Endothelial cell of umbilical vein (primary cell): ENCODE data around the gene PDE7B. TPM values are rescaled to one million over a fixed set of nuclear protein-coding genes. Genes with fewer than 3 reads are reported as not detected.

ENCODE experiments used
- BruUV-seq: library from RNA; stranded (reverse); fragments of 400-500 nt; replicated peaks from 2 replicates; lab custom pipeline; 2021; lab: Mats Ljungman, UMichigan
- CTCF ChIA-PET: fragments of 300-600, 350-600 bp; sonication (Branson Sonifier 250); formaldehyde crosslinking; loops from one replicate; lab custom pipeline; 2021; ENCODE audit warnings: antibody characterized with exemption, inconsistent platforms; lab: Charles Lee
- POLR2A ChIA-PET: fragments of 300-600, 350-600 bp; sonication (Branson Sonifier 250); formaldehyde crosslinking; loops from one replicate; lab custom pipeline; 2021; ENCODE audit warnings: antibody characterized with exemption, inconsistent platforms; lab: Charles Lee
- DNase-seq: peaks from one replicate; pipeline ENCODE4 v3.0.0-alpha.2; 2011; ENCODE audit warnings: low read depth, low spot score
- FAIRE-seq: peaks from 2 replicates; lab custom pipeline; 2011; peaks lifted over from hg19 to GRCh38; lab: Jason Lieb, UNC
- H2AFZ ChIP-seq: 2 replicates; pipeline ENCODE4 v1.6.0; 2012; ENCODE audit warnings: low read depth, low read length, control low read depth, inconsistent platforms
- H3K27ac ChIP-seq: 2 replicates; pipeline ENCODE4 v1.5.1; 2011; ENCODE audit warnings: low read depth, mild to moderate bottlenecking, control low read depth, low read length, moderate library complexity; ENCODE audit not compliant: insufficient read depth
- H3K27me3 ChIP-seq, 2 experiments: 2 replicates each; pipeline versions ENCODE4 v1.6.0 to v1.6.1; 2011; ENCODE audit warnings: low read length in 2 of 2, mixed read lengths in 1 of 2; ENCODE audit not compliant: control insufficient read depth in 2 of 2, insufficient read depth in 2 of 2
- H3K36me3 ChIP-seq, 2 experiments: 2 replicates in 1 of 2; 3 replicates in 1 of 2; pipeline ENCODE4 v1.5.1; 2011; ENCODE audit warnings: low read length in 2 of 2, mild to moderate bottlenecking in 1 of 2, moderate library complexity in 1 of 2; ENCODE audit not compliant: control insufficient read depth in 2 of 2, insufficient read depth in 2 of 2; ENCODE audit errors: extremely low read depth in 1 of 2
- H3K4me1 ChIP-seq: 3 replicates; pipeline ENCODE4 v1.5.1; 2011; ENCODE audit warnings: mild to moderate bottlenecking, low read length; ENCODE audit not compliant: control insufficient read depth, insufficient read depth; ENCODE audit errors: extremely low read depth
- H3K4me2 ChIP-seq: 2 replicates; pipeline ENCODE4 v1.6.1; 2011; ENCODE audit warnings: low read length, control low read depth, mixed read lengths; ENCODE audit not compliant: insufficient read depth
- H3K4me3 ChIP-seq, 3 experiments: fragments of 200-600 bp in 1 of 3; sonication (generic), shearing (Covaris generic) in 1 of 3; replicated peaks in 1 of 3; 2 replicates each; pipeline ENCODE4 v1.5.1; 2011 to 2016; ENCODE audit warnings: control low read depth in 3 of 3, low read length in 3 of 3, mild to moderate bottlenecking in 2 of 3, inconsistent platforms in 1 of 3, low read depth in 1 of 3, moderate library complexity in 1 of 3; ENCODE audit not compliant: insufficient read depth in 1 of 3
- H3K79me2 ChIP-seq: 2 replicates; pipeline ENCODE4 v1.6.0; 2012; ENCODE audit warnings: low read length, inconsistent platforms; ENCODE audit not compliant: control insufficient read depth, insufficient read depth
- H3K9ac ChIP-seq: replicated peaks from 2 replicates; pipeline ENCODE3; 2011; ENCODE audit warnings: low read length, control low read depth; ENCODE audit not compliant: insufficient read depth; ENCODE audit errors: extremely low read depth
- H3K9me1 ChIP-seq: replicated peaks from 3 replicates; pipeline ENCODE4 v1.6.0; 2011; ENCODE audit warnings: mild to moderate bottlenecking, low read length; ENCODE audit not compliant: control insufficient read depth, insufficient read depth; ENCODE audit errors: extremely low read depth
- H3K9me3 ChIP-seq: replicated peaks from 2 replicates; pipeline ENCODE4 v1.5.1; 2012; ENCODE audit warnings: low read length, inconsistent platforms; ENCODE audit not compliant: control insufficient read depth, insufficient read depth
- H4K20me1 ChIP-seq: replicated peaks from 2 replicates; pipeline ENCODE3; 2011; ENCODE audit warnings: mild to moderate bottlenecking, low read length; ENCODE audit not compliant: control insufficient read depth, insufficient read depth; ENCODE audit errors: extremely low read depth
- EZH2 ChIP-seq: IDR thresholded peaks from 2 replicates; pipeline ENCODE4 v1.6.1; 2012; ENCODE audit warnings: borderline replicate concordance, low read depth, mild to moderate bottlenecking, moderate library complexity, low read length, inconsistent platforms; ENCODE audit not compliant: severe bottlenecking
- FOS ChIP-seq: IDR thresholded peaks from 2 replicates; pipeline ENCODE4 v1.6.1; 2011; ENCODE audit warnings: mild to moderate bottlenecking, low read length, moderate library complexity, borderline replicate concordance; ENCODE audit not compliant: insufficient read depth
- GATA2 ChIP-seq: IDR thresholded peaks from 2 replicates; pipeline ENCODE4 v1.7.0; 2011; ENCODE audit warnings: low read depth, mild to moderate bottlenecking, moderate library complexity, mixed read lengths, low read length; ENCODE audit not compliant: insufficient read length, insufficient read depth
- JUN ChIP-seq: IDR thresholded peaks from 2 replicates; pipeline ENCODE4 v1.6.1; 2011; ENCODE audit warnings: borderline replicate concordance, low read depth; ENCODE audit not compliant: insufficient read length, insufficient read depth
- MYC ChIP-seq: IDR thresholded peaks from one replicate; pipeline ENCODE4 v1.6.1; 2011; ENCODE audit warnings: mild to moderate bottlenecking, low read depth, low read length
- POLR2A ChIP-seq: IDR thresholded peaks from 2 replicates; pipeline ENCODE4 v1.6.1; 2012; ENCODE audit warnings: low read depth, mild to moderate bottlenecking, control low read depth, low read length
- POLR2AphosphoS5 ChIP-seq: IDR thresholded peaks from 2 replicates; pipeline ENCODE4 v1.6.1; 2012; ENCODE audit warnings: low read depth, mild to moderate bottlenecking, control low read depth, low read length, moderate library complexity; ENCODE audit not compliant: insufficient read depth
- dilution Hi-C: fragments of 300-500 bp; cut with MboI; formaldehyde crosslinking; loops from one replicate; pipeline ENCODE4 v1.15.0; 2019; ENCODE audit warnings: low sequenced_read_pairs; ENCODE audit not compliant: extremely low pct_ligation_motif_present
- intact Hi-C: fragments of 100-400 bp; cut with micrococcal nuclease; formaldehyde crosslinking; loops from one replicate; pipeline ENCODE4 v1.10.0; 2022
- polyA plus RNA-seq, 4 experiments: library from polyadenylated mRNA; depleted of rRNA in 3 of 4; stranded (reverse) in 3 of 4; unstranded in 1 of 4; fragments of >200 nt; gene quantifications; 2 replicates each; pipeline versions ENCODE4 v1.2.1 to v1.2.3, GENCODE V29; 2011 to 2012; ENCODE audit warnings: missing spikeins in 1 of 4
- total RNA-seq: library from RNA; stranded (reverse); gene quantifications from 2 replicates; pipeline ENCODE4 v1.2.3, GENCODE V29; 2021
- TF ChIP-seq, protein P1 (sequence below): IDR thresholded peaks from 2 replicates; pipeline ENCODE4 v1.6.1; 2011; ENCODE audit not compliant: insufficient read depth, insufficient read length
- TF ChIP-seq, protein P2 (sequence below), 2 donors: IDR thresholded peaks; 1 replicate in 1 of 2; 2 replicates in 1 of 2; pipeline ENCODE4 v1.5.1; 2011; ENCODE audit warnings: low read length in 2 of 2, mild to moderate bottlenecking in 2 of 2, moderate library complexity in 2 of 2, control low read depth in 1 of 2, inconsistent platforms in 1 of 2, low read depth in 1 of 2; ENCODE audit not compliant: insufficient read depth in 1 of 2; ENCODE audit errors: extremely low read depth in 1 of 2

PDE7B gene
- total and polyA plus RNA-seq, 2 donors (not counting 3 experiments of a cell fraction or from before 2014, with no cell fraction given) = 20.6 to 25.1 TPM

- no peaks in the 10 kb centered on the region for H3K27me3 ChIP-seq
- ChIA-PET CTCF (interaction anchor here (0.7 to 1.3 kb wide), 2 partner anchors 31 to 375 kb away, joined by 3 to 5 read pairs; no protein-coding TSS in a partner anchor), POLR2A (no interaction called here)
- dilution Hi-C loops = no loop called here
- H2AFZ ChIP-seq = no peak overlapping the region
- DNase-seq (no peak), FAIRE-seq (no peak)
- no peak overlapping the region for H3K27ac ChIP-seq
- H3K36me3 ChIP-seq = no peaks in the 10 kb centered on the region
- H3K9ac ChIP-seq = no peak overlapping the region
- no peaks in the 10 kb centered on the region for H3K9me3 ChIP-seq
- intact Hi-C loops = loop anchor here (1.0 kb wide), 2 partner anchors 235 to 315 kb away; no protein-coding TSS in a partner anchor
- no peaks in the 10 kb centered on the region for H3K79me2 ChIP-seq
- no peaks in the 10 kb centered on the region for H4K20me1 ChIP-seq
- BruUV-seq = no TSS peak
- no peak overlapping the region for H3K4me2 ChIP-seq
- TF ChIP-seq POLR2AphosphoS5 = no peak
- TF ChIP-seq EZH2 = no peak
- TF ChIP-seq MYC = no peak
- TF ChIP-seq, protein P1, sequence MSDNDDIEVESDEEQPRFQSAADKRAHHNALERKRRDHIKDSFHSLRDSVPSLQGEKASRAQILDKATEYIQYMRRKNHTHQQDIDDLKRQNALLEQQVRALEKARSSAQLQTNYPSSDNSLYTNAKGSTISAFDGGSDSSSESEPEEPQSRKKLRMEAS = no peak
- no peak for TF ChIP-seq FOS
- no peaks in the 10 kb centered on the region for H3K9me1 ChIP-seq
- H3K4me3 ChIP-seq = no peak overlapping the region
- no peaks in the 10 kb centered on the region for H3K4me1 ChIP-seq
Observed at GRCh38 chr6:135910790-135911618, 59.5 kb downstream of the PDE7B start.

DNA sequence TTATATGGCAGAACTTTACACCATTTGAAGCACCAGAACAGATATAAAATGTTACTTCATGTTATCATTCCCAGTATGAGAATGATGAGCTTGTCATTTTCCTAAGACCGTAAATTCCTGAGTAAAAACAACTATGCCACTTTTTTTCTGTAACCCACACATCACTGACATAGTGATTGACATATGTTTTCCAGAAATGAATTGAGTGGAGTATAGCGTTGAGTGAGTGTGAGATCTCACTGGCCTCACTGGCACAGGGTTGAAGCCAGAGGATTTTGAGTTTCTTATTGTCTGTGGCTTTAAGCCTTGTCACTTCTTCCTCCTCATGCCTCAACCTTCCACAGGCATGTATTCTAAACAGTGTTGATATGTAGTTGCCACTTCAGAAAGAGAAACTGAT lies 62.3 kb downstream of the PDE7B start:
- Histone ChIP-seq H3K27me3 (no peaks in the 10 kb centered on the region), H3K4me3 (no peak overlapping the region), H3K9ac (no peak overlapping the region), H3K9me1 (no peaks in the 10 kb centered on the region), H3K4me1 (no peaks in the 10 kb centered on the region), H3K9me3 (no peaks in the 10 kb centered on the region), H4K20me1 (no peaks in the 10 kb centered on the region), H3K4me2 (no peak overlapping the region), H3K36me3 (no peaks in the 10 kb centered on the region), H2AFZ (no peak overlapping the region), H3K79me2 (no peaks in the 10 kb centered on the region), H3K27ac (no peak overlapping the region)
- no peak for TF ChIP-seq POLR2AphosphoS5
- TF ChIP-seq EZH2 = no peak
- TF ChIP-seq, protein P1 = no peak
- TF ChIP-seq MYC = no peak
- no peak for TF ChIP-seq GATA2
- TF ChIP-seq FOS = no peak
- TF ChIP-seq, protein P2, sequence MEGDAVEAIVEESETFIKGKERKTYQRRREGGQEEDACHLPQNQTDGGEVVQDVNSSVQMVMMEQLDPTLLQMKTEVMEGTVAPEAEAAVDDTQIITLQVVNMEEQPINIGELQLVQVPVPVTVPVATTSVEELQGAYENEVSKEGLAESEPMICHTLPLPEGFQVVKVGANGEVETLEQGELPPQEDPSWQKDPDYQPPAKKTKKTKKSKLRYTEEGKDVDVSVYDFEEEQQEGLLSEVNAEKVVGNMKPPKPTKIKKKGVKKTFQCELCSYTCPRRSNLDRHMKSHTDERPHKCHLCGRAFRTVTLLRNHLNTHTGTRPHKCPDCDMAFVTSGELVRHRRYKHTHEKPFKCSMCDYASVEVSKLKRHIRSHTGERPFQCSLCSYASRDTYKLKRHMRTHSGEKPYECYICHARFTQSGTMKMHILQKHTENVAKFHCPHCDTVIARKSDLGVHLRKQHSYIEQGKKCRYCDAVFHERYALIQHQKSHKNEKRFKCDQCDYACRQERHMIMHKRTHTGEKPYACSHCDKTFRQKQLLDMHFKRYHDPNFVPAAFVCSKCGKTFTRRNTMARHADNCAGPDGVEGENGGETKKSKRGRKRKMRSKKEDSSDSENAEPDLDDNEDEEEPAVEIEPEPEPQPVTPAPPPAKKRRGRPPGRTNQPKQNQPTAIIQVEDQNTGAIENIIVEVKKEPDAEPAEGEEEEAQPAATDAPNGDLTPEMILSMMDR (IDR thresholded peaks at IDR 0.05; ENCODE audit: extremely low read depth in 1 of 2, insufficient read depth in 1 of 2, low read depth in 1 of 2, low read length in 2 of 2) = no peak
- no peak for TF ChIP-seq JUN
- TF ChIP-seq POLR2A = no peak
- BruUV-seq = no TSS peak
- CTCF ChIA-PET = interaction anchor here (1.0 to 1.4 kb wide), 4 partner anchors 11 to 378 kb away, joined by 3 to 5 read pairs (median 3); no protein-coding TSS in a partner anchor
- FAIRE-seq = no peak
- intact Hi-C loops (no loop called here), dilution Hi-C loops (no loop called here)
- POLR2A ChIA-PET = no interaction called here
- DNase-seq = no peak
